K562 (cell line): ENCODE data around the gene UNC5C.

Source experiments
- POLR2A ChIP-seq: fragments of 450-650 bp; conservative IDR thresholded peaks from 2 replicates; pipeline ENCODE4 v1.6.1; 2016
- RAD21 ChIP-seq, 2 experiments: fragments of 250-450 bp in 1 of 2; fragments of 450-650 bp in 1 of 2; sonication (Bioruptor Pico) in 1 of 2; formaldehyde crosslinking in 1 of 2; IDR thresholded peaks in 1 of 2; conservative IDR thresholded peaks in 1 of 2; 2 replicates each; pipeline versions ENCODE4 v1.4.0 to v1.8.0; 2020 to 2022; ENCODE audit warnings: mild to moderate bottlenecking in 2 of 2, moderate library complexity in 1 of 2
- RCOR1 ChIP-seq, 2 experiments: IDR thresholded peaks; 2 replicates each; pipeline ENCODE4 v1.6.1; 2012; ENCODE audit warnings: low read depth in 2 of 2, low read length in 2 of 2, borderline replicate concordance in 1 of 2, improper control_type of control experiment in 1 of 2

GRCh38 chr4:95219109-95219508 is 329.7 kb downstream of the UNC5C start:
- TF ChIP-seq RCOR1 (IDR thresholded peaks at IDR 0.05; ENCODE audit: borderline replicate concordance in 1 of 2, low read depth in 2 of 2, low read length in 2 of 2) (no peak), POLR2A (no peak), RAD21 (CRISPR knock-in tag; conservative IDR thresholded peaks at IDR 0.05 in 1 of 2, IDR thresholded peaks at IDR 0.05 in 1 of 2) (no peak)
